HG03060 (cell line): ENCODE results near the gene DCC.
A peak's percentile ranks its signal among the peaks of the same experiment; 100 is the strongest.

ENCODE experiments used
- ATAC-seq: cut with Tn5 transposase; IDR thresholded peaks from one replicate; pipeline ENCODE4 v1.9.1; 2021; ENCODE audit warnings: low read depth, moderate number of reproducible peaks; ENCODE audit not compliant: unreplicated experiment

The DCC gene

DNA sequence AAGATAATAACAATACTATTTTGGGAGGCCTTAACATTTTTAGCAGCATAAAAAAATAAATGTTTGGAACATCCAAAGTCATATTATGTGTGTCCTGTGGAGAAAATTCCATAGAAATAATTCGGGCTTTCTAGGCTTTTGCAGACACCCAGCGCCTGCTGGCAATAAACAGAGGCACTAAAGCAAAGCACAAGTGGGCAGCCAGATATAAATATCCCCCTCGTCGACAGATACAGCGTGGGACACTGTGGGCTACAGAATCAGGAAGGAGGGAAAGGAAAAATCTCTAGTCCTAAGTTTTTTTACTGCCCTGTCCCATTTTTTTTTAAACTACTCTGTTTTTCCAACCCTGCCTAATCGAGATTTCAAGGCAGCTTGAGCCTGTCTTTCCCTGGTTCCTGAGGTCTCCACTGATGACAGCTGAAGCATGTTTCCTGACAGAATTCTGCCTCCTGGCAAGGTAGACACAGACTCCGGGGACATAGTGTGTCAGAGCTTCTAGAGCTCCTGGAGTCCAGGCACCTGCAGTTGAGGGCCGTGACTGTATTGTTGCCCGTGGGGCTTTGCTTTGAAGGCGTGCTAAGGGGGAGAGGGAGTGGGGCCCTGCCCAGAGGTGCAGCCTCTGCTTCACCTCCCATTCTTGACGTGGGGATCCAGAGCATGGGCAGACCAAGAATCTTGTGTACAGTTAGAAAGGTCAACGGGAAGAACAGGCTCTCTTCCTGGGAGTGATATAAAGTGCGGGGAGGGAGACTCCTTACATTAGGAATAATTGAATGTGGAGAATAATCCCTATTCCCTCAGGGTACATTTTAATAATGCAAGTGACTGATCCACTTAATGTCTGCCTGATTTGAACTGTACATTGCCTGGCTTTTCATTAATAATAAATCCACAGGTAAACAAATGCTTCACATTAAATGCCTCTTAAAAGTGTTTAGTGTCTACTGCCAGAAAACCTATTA lies 232.3 kb downstream of the DCC start:
- no peak for ATAC-seq

DNA sequence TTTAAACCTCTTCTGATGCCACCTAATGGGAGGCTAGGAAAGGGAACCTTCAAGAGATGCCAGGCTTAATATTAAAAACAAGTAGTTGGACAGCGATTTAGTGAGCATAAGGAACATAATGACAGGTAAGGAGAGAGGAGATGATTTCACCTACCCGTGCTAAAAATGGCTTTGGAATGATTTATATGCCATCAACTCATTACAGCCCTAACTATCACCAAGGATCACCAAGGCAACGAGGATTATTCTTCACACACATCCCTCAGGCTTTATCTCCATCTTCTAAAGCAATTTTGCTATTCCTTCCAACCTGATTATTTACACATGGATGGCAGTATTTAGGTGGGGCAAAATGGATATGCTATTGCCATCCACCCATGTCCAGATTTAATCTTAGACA lies 237.8 kb downstream of the DCC start:
- no peak for ATAC-seq

DNA sequence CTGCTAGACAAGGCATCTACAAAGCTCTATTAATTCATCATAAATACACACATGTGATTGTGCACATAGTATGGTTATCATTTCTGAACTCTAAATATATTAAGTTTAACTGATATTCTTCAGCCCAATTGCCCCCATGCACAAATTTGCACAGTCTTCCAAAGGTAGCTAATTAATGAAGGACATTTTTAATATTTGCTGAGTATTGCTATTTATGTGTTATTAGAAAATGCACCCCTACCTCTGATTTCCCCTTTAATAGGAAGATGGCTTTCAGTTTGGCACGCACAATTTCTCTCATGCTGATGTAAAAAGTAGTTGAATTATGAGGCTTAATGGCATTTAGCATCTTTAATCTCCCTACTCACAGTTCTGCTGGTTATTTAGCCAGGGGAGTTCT lies 242.1 kb downstream of the DCC start:
- no peak for ATAC-seq

DNA sequence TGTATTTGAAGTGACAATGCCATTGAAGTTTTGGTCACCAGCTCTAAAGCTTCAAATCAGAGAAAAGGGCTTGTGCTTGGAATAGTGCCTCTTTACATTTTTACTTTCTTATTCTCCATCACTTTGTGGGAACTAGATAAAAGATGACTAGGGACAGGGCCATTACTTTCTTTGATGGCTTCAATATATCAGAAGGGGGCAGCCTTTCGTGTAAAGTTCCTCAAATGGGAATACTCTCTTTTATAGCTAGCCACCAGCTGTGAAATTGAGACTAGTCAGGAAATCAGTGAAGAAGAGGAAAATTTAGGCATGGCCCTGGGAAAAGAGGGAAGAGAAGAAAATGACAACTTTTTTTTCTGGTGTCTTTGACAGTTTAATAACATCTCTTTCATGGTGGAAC lies 242.5 kb downstream of the DCC start:
- ATAC-seq = no peak

DNA sequence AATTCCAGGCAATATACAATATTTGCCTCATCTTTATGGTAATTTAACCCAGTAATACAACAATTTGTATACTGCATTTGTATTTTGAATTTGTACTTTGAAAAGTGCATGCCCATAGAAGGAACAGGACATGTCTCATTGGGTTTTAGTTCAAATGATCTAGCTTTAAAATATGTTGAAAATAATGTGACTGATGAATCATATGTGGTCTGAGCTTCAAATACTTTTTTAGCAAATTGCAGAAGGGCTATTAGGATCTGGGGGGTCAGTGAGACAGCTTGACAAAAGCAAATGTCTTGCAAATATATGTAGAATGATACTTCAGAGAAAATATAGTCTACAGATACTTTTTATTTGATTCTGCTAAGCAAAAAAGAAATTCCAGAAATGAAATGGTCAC lies 248.9 kb downstream of the DCC start:
- no peak for ATAC-seq

DNA sequence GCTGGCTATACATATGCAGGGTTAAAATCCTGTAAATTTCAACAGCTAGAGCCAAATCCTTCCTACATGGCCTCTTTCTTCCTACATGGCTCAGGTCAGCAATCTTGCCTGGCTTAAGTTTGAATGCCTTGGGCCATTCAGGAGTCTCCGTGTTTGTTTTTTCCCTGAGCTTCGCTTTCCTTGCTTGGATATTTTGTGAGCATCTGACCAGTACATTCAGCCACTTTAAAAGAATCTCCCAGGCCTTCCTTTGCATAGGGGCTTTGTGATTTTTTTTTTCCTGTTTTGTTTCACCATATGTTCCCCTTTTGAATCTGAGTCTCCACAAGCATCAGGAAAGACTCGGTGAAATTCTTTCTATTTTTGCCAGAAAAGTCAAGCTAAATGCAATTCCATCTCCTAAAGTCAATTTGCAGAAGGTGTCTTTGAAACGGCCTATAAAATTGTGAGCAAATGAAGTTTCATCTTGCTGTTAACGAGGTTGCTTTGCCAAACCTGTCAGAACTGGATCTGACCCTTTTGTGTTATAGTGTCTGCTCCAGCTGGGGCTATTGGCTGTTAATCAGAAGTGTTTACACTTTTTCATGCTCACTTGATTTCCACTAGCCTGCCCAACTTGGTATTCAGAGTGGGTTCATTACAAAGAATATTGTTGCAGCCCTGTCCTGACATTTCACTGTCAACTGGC lies 256.9 kb downstream of the DCC start:
- no peak for ATAC-seq

DNA sequence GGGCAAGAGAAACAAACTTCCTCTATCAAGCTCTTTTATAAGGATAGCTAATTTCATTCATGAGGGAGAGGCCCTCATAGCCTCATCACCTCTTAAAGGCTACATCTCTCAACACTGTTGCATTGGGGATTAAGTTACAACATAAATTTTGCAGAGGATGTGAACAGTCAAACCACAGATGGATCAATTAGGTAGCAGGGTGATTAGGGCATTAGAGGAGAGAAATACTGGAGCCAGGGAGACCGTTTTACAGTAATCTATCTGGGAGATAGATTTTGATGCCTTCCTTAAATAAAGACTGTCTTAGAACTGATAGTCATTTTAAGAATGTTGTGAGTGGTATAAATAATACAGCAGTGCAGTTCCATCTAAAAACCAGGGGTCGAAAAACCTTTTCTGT lies 258.9 kb downstream of the DCC start:
- ATAC-seq = no peak

DNA sequence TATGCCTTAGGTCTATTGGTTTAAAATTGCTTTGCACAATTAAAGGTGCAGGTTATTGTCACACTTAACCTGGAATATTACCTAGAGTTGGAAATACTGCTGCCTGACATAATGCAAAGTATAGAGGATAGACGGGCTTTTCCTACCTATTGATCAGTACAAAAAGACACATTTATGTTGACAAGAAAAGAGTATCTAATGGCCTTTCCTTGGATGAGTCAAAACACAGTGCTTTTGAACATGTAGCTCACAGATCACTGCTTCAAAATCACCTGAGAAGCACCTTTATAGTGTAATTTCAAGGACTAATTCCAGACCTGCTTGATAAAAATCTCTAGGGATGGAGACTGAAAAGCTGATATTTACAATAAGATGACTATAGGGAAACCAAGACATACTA lies 262.8 kb downstream of the DCC start:
- no peak for ATAC-seq

DNA sequence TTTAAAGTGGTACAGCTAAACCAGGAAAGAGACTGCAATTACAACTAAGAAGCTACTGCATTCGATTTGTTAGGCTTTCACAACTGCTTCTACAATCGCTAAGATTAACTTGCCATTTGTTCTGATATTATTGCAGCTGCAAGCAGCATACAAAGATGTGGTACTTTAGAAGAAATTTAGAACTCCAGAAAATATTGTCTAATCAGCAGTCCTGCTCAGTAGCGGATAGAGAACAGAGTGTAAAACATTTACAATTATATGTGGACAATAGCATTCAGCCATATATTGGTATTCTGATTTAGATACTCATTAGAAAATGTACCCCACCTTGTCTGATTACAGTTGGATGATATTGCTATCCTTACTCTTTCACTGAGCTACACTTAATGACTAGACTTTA lies 265.3 kb downstream of the DCC start:
- no peak for ATAC-seq

DNA sequence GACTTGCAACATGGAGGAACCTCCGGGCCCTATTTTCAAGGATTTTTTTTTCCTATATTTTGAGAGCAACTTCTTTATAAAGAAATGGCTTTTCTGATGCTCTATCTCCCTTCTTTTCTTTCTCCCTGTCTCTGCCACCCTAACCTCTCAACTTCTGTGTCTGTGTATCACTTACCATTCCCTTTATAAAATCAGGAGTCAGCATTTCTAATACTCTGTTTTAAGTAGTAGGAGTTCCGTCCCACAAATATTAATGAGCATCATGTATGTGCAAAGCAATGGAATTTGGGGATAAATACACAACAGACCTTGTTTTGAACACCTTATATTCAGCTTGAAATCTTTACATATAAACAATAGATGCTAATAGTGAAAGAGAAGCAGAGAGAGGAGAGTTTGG lies 268.0 kb downstream of the DCC start:
- no peak for ATAC-seq

DNA sequence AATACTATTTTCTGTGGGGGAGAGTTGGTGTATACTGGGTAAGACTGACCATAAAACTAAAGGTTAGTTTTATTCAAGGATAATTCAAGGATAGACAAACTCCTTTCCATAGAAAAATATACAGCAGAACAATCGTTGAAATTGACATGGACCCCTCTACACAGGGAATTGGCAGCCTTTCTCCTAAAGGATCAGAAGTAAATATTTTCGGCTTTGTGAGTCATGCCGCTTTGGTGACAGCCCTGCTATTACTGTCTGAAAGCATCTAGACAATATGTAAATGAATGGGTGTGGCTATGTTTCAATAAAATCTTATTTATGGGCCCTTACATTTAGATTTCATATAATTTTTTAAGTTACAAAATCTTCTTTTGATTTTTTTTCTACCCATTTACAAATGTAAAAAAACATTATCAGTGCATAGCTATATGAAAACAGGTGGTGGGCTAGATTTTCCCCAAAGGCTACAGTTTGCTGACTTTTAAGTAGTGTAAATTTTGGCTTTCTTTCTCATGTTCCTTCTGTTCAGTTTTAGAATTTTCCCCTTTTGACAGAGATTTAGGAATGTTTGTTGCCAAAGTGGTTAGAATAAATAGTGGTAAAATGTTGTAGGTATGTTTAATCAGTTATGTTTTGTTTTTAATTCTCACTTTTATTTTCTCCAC lies 270.6 kb downstream of the DCC start:
- ATAC-seq = no peak

DNA sequence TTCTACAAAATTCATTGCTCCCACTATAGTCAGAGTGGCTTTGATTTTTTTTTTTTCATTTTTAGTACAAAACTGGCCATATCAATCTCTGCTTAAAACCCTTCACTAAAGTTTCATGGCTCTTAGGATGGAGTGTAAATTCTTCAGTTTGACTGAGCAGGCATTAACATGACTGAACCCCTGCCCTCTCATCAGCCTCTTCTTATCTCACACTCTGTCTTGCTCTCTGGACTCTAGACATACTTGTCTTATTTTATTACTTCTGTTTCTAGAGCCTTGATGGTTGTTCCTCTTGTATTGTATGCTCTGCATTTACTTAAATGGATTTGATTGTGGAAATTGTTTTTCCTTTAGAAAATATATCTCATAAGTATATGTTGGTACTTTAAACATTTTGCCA lies 272.4 kb downstream of the DCC start:
- no peak for ATAC-seq

DNA sequence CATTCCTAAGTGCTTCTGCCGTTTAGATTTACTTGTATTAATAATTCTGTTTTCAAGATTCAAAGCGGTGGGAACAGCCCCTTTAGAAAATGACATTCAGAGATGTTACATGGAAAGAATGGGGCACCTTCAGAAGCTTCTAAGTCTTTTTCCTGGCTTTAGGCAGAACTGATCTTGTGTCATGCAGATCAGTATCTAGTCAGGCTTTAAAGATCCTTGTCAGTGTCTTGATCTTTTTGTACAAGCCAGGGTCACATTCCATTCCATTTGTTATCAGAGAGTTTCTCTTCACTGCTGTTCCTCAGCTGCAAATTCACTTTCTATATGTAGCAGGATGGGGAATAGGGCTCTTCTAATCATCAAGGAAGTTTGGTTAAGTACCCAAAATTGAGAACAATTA lies 275.3 kb downstream of the DCC start:
- no peak for ATAC-seq

DNA sequence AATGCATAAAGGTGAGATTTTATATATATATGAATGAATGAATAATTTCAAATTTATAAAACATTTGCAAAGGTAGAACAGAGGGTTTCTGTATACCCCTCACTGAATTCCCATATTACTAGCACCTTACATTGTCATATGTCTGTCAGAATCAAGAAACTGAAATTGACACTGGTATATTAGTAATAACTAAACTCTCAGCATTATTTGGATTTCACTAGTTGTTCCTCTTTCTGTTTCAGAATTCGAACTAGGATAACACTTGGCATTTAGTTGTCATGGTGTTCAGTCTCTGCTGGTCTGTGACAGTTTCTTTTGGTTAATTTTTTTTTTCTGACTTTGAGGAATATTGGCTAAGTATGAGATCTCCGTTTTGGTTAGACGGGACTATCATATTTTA lies 275.9 kb downstream of the DCC start:
- ATAC-seq = peak; percentile 90

DNA sequence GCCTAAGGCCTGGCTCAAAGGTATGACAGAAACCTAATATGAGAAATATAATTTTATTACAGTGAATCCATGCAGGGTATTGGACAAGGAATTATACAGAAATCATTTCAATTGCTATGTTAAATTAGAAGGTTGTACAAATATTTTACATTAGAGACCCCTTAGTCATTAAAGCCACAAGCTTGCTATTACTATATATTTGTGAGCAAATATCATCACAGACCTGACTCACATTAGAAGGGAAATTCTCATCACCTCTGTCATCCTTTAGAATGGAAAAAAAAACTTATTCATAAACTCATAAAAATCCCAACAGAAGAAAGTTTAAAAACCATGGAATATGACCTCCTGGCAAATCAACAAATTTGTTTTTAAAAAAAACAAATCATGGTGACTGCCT lies 277.9 kb downstream of the DCC start:
- no peak for ATAC-seq

DNA sequence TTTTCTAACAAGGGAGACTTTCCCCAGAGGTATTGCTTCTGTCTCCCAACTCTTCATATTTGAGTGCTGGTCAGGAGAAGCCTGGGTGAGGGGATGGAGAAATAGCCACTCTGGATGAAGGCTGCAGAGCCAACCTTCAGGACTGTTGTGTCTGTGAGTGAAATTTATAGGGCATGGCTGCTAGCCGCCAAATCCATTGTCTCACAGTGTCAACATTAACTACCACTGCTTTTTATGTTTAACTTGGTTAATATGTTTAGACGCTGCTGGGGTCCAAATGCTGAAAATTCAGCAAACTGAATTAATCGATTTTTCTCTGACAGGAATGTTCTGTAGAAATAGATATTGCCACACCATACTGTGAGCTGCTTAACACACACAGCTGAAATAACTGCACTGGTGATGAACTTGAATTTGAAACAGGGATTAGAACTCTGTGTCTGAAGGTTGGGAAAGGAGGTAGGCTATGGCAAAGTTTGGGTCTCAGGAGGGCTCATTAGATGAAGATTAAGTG lies 281.0 kb downstream of the DCC start:
- ATAC-seq = no peak

DNA sequence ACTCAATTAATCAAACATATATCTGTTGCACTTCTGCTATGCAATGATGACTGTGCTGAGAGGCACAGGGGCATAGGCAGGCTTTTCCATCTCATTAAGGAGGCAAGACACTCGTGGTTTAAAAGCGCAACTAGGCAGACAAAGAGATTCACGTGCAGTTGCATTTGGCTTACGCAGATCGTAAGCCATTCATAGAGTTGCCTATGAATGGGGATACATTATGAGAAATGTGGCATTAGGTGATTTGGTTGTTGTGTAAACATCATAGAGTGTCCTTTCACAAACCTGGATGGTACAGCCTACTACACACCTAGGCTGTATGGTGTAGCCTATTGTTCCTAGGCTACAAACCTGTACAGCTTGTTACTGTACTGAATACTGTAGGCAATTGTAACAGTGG lies 284.7 kb downstream of the DCC start:
- no peak for ATAC-seq

DNA sequence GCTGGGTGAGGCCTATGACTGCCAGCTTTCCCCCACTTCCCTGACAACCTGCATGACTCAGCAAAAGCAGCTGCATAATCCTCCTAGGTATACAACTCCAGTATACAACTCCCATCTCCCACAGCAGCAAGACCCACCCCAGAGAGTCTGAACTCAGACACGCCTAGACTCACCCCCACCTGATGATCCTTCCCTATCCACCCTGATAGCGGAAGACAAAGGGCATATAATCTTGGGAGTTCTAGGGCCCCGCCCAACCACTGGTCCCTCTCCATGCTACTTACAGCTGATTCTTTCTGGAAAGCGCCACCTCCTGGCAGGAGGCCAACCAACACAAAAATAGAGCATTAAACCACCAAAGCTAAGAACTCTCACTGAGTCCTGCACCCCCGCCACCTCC lies 296.5 kb downstream of the DCC start:
- ATAC-seq = no peak

DNA sequence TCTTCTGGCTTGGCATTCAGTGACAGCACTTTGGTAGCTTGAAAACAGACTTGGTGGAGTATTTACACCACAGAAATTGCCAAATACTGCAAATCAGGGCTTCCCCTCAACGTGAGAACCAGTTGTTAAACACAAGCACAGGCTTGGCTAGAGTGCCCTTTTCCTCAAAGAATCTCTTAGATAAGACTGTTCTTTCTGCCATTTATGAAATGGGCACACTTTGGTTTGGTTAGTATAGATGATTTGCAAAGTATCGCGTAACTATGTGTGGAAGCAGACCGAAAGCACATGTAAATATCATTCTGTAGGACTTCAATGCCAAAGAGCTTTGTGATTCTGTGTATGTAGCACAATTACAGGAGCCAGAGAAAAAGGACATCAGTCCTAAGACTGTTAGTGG lies 308.2 kb downstream of the DCC start:
- ATAC-seq = no peak

DNA sequence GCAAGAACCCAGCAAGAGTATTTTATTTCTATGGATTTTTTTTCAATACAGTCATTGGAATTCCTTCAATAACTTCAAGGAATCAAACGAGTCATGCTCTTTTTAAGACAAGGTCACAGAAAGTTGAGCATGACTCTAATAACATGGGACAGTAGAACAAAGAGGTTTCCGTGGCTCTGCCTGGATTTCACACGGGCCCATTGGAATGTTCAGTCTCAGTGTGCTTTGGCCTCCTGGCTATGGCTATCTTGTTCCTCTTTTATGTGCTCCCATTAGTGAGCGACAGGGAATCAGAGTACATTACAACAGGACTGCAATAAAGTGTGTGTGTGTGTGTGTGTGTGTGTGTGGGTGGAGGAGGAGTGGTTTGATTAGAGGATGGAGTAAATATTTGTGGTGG lies 312.4 kb downstream of the DCC start:
- ATAC-seq = no peak

DNA sequence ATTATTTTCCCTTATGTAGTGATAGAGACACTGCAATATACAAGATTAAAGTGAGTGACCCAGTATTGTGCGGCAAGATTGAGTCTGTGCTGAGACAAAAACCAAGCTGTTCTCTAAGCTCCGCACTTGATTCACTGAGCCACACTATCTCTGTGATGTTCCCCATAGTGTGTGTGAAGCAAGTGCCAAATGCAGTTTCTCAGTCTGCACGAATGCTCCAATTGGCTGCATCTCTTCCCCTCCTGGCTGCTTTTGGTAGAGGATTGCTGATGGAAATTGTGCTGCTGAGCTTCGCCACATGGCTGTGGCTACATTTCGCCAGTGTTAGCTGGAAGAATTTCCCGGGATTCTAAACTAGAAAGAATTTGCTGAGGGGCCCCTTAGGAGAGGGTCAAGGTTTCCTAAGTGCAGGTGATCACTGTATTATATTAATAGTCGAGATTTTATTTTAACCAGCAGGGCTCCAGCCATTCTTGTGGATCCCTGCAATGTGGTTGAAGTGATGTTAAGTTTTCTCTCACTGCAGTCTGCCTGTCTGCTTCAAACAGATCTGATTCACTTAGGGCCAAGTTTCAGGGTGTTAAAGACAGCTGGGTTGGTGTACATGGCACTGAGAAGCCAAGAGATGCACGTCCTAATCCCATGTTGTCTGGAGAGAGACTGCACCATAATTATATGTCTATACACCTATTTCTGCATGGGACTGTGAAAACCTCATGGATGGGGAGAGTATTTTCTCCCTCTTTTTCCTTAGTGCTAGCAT lies 317.2 kb downstream of the DCC start:
- no peak for ATAC-seq
